Superior temporal gyrus (tissue), 1 donor: ENCODE results near the gene CRYBA2.

Experiments used
- DNase-seq: peaks from one replicate; pipeline ENCODE4 v3.0.0-alpha.2; 2016; ENCODE audit errors: extremely low spot score

Gene CRYBA2

GRCh38 chr2:218956039-218956438, 37.2 kb downstream of the CRYBA2 start:
- DNase-seq, result peak; percentile 13

- DNase-seq, result peak; percentile 40
These were observed 38.5 kb downstream of the CRYBA2 start for GRCh38 chr2:218954541-218955300.

GRCh38 chr2:218953366-218953954, 39.8 kb downstream of the CRYBA2 start:
- no peak for DNase-seq

- no peak for DNase-seq
These were observed 41.1 kb downstream of the CRYBA2 start for GRCh38 chr2:218952160-218952559.

- no peak for DNase-seq
These were observed 46.6 kb downstream of the CRYBA2 start for GRCh38 chr2:218946621-218947020.

GRCh38 chr2:218944759-218945404, 48.3 kb downstream of the CRYBA2 start:
- DNase-seq, result no peak
